ENCODE measurements around the gene PLD1. TPM values are rescaled to one million over a fixed set of nuclear protein-coding genes. Genes with fewer than 3 reads are reported as not detected.
"Not testable (repeated sequence)": the region's sequence is repeated elsewhere in the genome, so short reads cannot be mapped to it uniquely, and the experiment has no call there.

The PLD1 gene
- total and polyA plus RNA-seq, 10 of the 15 experiments (the other 5 are each of a cell fraction or from before 2014, with no cell fraction given), result 2.9 to 108 (median 3.6) TPM

- TF ChIP-seq POLR2AphosphoS5 (IDR thresholded peaks at IDR 0.05; ENCODE audit: low read length), result no peak
- TF ChIP-seq ATF2 (IDR thresholded peaks at IDR 0.05; ENCODE audit: low read length), result no peak
- TF ChIP-seq NRF1 (conservative IDR thresholded peaks at IDR 0.05; ENCODE audit: low read depth, low read length), result no peak
- no peak for TF ChIP-seq HDAC6 (IDR thresholded peaks at IDR 0.05; ENCODE audit: unreplicated experiment)
- no peak for TF ChIP-seq ZSCAN29 (IDR thresholded peaks at IDR 0.05)
- no peak for TF ChIP-seq TCF3 (IDR thresholded peaks at IDR 0.05; ENCODE audit: borderline replicate concordance, insufficient read depth, low read depth, low read length)
- TF ChIP-seq REST (IDR thresholded peaks at IDR 0.05; ENCODE audit: low read depth, low read length), result no peak
Observed at GRCh38 chr3:171632766-171633165, 177.5 kb downstream of the PLD1 start (continued).

- in situ Hi-C loops (cut with MboI); H3K27me3 ChIP-seq (replicated peaks in 1 of 2; ENCODE audit: control insufficient read depth in 2 of 2, insufficient read depth in 2 of 2, low read length in 1 of 2); RAD21 ChIA-PET (ENCODE audit: unreplicated experiment); POLR2A ChIA-PET; ATAC-seq; H3K4me1 ChIP-seq (ENCODE audit: control insufficient read depth, insufficient read depth, low read length); FAIRE-seq; H4K20me1 ChIP-seq (ENCODE audit: control insufficient read depth, insufficient read depth); H3K27ac ChIP-seq (ENCODE audit: control insufficient read depth, insufficient read depth); intact Hi-C loops (cut with micrococcal nuclease; ENCODE audit: unreplicated experiment); DNase-seq (ENCODE audit: low read depth, low spot score); SMC1A ChIA-PET (ENCODE audit: uncharacterized antibody, unreplicated experiment); H2AFZ ChIP-seq (ENCODE audit: control insufficient read depth, low read depth, low read length); CTCF ChIA-PET; H3K9me3 ChIP-seq (replicated peaks; ENCODE audit: control insufficient read depth, insufficient read depth, low read length); H3K9ac ChIP-seq (ENCODE audit: control insufficient read depth, insufficient read depth, low read length); H3K79me2 ChIP-seq (ENCODE audit: control insufficient read depth, insufficient read depth, low read length); H3K4me2 ChIP-seq (ENCODE audit: control insufficient read depth, insufficient read depth); BruUV-seq (replicated peaks); H3K36me3 ChIP-seq (ENCODE audit: control insufficient read depth in 2 of 2, insufficient read depth in 2 of 2, low read length in 1 of 2); H3K4me3 ChIP-seq: not testable (repeated sequence)
- 6% methylated on average over 2 of the region's 2 CpGs for WGBS (ENCODE audit: insufficient coverage, insufficient replicate concordance, low lambda C conversion rate, missing lambda C conversion rate)
Observed at GRCh38 chr3:171626799-171627198, 183.5 kb downstream of the PLD1 start.

Measured in GM12878 (cell line).